ENCODE data around the gene WDR91.

The WDR91 gene

DNA sequence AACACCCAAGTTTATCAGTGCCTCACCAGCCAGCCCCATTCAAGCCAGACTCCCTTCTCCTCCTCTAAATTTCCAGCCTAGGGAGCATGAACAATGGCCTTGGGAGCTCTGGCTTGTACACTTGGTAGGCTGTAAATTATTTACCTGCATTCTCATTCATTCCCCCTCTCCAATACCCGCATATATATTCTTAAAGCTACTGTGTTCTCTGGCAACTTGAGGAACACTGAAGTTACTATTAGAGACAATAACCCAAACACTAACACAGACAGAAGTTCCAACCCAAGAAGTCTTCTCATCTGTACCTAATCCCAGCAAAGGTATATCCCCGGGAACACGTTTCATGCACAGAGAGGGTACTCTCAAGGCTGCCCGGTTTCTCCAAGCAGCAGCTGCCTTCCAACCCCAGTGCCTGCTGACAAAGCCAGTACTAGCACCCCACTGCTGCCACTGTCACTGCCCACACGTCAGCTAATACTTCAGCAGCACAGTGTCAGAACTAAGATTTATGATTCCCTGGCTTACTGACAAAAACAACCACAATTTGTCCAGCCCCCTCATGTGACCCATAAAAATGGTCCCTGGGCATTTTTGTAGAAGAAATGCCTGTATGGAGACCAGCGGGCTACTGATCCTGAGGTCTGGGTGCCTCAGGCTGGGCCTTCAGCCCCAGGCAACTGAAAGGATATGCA lies 3.1 kb downstream of the WDR91 start:
- DNase-seq (ENCODE audit: low spot score): no peak
- in situ Hi-C loops (cut with MboI; ENCODE audit: low sequenced_read_pairs, unreplicated experiment): no loop called here

DNA sequence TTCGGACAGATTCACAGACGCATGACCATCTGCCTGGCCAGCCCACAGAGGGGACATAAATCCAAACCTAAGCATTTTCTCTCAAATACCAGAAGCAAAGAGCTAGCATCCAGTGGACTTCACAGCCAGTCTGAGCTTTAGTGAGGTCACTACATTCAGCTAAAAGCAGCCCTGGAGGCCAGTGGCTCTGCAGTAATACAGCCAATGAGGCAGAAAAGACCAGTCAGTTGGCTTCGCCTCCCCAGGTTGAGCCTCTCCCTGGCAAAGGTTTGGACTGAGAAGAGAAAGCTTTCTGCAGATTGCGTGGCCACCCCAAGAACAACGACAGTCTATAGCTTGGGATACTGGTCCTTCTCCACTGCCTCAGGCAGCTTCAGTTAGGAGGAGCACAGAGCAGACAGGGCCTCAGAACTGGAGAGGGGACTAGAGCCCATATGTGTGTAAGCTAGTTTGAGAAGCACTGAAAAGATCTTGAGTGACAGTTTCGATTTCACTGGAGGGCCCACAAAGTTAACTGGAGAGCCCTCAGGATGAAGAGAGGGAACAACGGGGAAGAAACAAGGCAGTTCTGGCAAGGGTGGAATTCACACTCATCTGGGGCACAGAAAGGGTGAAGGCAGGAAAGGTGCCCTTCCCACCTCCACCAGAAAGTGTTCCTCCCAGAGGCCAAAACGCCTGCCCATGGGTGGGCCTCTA lies 3.8 kb downstream of the WDR91 start:
- in situ Hi-C loops (cut with MboI; ENCODE audit: low sequenced_read_pairs, unreplicated experiment): no loop called here
- TF ChIP-seq, protein P1, sequence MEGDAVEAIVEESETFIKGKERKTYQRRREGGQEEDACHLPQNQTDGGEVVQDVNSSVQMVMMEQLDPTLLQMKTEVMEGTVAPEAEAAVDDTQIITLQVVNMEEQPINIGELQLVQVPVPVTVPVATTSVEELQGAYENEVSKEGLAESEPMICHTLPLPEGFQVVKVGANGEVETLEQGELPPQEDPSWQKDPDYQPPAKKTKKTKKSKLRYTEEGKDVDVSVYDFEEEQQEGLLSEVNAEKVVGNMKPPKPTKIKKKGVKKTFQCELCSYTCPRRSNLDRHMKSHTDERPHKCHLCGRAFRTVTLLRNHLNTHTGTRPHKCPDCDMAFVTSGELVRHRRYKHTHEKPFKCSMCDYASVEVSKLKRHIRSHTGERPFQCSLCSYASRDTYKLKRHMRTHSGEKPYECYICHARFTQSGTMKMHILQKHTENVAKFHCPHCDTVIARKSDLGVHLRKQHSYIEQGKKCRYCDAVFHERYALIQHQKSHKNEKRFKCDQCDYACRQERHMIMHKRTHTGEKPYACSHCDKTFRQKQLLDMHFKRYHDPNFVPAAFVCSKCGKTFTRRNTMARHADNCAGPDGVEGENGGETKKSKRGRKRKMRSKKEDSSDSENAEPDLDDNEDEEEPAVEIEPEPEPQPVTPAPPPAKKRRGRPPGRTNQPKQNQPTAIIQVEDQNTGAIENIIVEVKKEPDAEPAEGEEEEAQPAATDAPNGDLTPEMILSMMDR (IDR thresholded peaks at IDR 0.05; ENCODE audit: borderline replicate concordance, control extremely low read depth, extremely low read depth, insufficient read depth, missing control alignments): no peak
- peak; percentile 45 for DNase-seq (ENCODE audit: low spot score)

More for the DNA sequence above, 3.1 kb downstream of the WDR91 start:
- TF ChIP-seq, protein P1 (IDR thresholded peaks at IDR 0.05; ENCODE audit: borderline replicate concordance, control extremely low read depth, extremely low read depth, insufficient read depth, missing control alignments): no peak

DNA sequence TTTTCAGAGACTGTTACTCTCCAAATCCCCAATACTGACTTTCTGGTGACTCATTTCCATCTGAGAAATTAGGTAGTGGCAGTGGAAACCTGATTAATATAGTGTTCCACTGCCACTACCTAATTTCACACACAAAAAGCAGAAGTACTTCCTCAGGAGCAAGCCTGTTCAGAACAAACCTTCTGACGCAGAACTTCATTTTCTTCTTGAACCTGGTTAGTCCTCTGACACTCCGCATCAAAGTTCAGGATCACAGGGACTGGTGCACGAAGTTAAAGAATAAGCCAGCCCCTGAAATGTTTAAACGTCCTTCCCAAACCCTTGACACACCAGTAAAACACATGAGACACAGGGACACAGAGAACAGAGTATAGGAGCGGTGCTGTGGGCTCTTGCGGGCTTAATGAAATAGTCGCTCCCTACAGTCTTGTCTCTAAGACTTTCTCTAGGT lies 4.4 kb downstream of the WDR91 start:
- TF ChIP-seq, protein P1 (IDR thresholded peaks at IDR 0.05; ENCODE audit: borderline replicate concordance, control extremely low read depth, extremely low read depth, insufficient read depth, missing control alignments): no peak
- in situ Hi-C loops (cut with MboI; ENCODE audit: low sequenced_read_pairs, unreplicated experiment): no loop called here
- DNase-seq (ENCODE audit: low spot score): peak; percentile 64

DNA sequence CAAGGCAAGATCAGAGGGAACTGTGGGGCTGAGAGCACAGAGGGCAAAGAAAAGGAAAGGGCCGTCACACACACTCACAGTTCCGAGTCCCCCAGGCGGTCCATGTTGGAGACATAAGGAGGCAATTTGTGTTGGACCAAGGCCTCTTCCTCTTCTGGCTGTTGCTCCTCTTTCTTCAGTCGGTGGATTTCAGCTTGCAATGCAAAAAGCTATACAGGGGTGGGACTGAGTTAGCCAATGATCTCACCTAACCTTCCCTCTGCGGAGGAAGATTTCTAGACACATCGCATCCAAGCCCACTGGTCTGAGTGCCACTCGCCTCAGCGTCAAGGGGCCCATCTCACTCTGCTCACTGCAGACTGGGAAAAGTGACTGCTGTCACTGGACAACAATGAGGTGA lies 5.5 kb downstream of the WDR91 start:
- DNase-seq (ENCODE audit: low spot score): no peak
- in situ Hi-C loops (cut with MboI; ENCODE audit: low sequenced_read_pairs, unreplicated experiment): no loop called here
- TF ChIP-seq, protein P1 (IDR thresholded peaks at IDR 0.05; ENCODE audit: borderline replicate concordance, control extremely low read depth, extremely low read depth, insufficient read depth, missing control alignments): no peak

DNA sequence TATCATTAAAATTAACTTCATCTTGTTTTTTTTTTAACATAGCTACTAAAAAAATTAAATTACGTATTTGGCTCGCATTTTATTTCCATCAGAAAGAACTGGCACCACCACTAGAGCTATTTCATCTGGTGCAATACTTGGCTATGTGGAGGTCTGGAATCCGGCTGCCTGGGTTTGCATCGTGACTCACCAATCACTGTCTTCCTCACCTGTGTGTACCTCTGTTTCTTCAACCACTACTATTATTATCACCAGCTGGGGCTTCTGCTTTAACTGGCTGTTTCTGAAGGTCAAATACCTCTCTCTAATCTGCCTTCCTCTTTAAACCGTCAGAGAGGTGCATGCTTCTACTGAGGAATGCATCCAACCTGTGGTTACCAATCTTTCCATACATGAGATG lies 6.5 kb downstream of the WDR91 start:
- in situ Hi-C loops (cut with MboI; ENCODE audit: low sequenced_read_pairs, unreplicated experiment): no loop called here
- TF ChIP-seq, protein P1 (IDR thresholded peaks at IDR 0.05; ENCODE audit: borderline replicate concordance, control extremely low read depth, extremely low read depth, insufficient read depth, missing control alignments): no peak
- DNase-seq (ENCODE audit: low spot score): no peak

DNA sequence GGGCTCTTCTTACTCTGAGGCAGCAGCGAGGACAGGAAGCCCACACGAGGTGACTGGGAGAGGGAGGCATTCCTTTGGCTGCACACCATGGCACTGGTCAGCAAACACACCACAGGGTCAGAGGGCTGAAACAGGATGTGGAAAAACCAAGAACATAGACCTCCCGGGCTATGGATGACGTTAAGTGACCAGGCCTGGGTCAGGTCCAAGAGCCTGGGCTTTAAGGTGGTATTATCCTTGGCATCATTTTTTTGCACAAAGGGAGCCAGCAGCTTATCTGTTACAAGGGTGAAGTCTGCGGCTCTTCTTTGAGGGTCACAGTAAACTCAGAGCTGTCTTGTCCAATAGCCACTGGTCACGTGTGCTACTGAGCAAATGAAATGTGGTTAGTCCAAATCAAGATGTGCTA lies 7.0 kb downstream of the WDR91 start:
- TF ChIP-seq, protein P1 (IDR thresholded peaks at IDR 0.05; ENCODE audit: borderline replicate concordance, control extremely low read depth, extremely low read depth, insufficient read depth, missing control alignments): no peak
- DNase-seq (ENCODE audit: low spot score): no peak
- in situ Hi-C loops (cut with MboI; ENCODE audit: low sequenced_read_pairs, unreplicated experiment): no loop called here
